Caco-2 (cell line): ENCODE measurements around the gene CDADC1. TPM values are rescaled to one million over a fixed set of nuclear protein-coding genes. Genes with fewer than 3 reads are reported as not detected.

Experiments
- BruUV-seq: library from RNA; stranded (reverse); fragments of 400-500 nt; replicated peaks from 2 replicates; lab custom pipeline; 2021; lab: Mats Ljungman, UMichigan
- CTCF ChIA-PET: fragments of 300-600 bp; sonication (Branson Sonifier 250); formaldehyde crosslinking; loops from one replicate; lab custom pipeline; 2022; ENCODE audit warnings: antibody characterized with exemption; lab: Charles Lee
- POLR2A ChIA-PET: fragments of 300-600 bp; sonication (Branson Sonifier 250); formaldehyde crosslinking; loops from one replicate; lab custom pipeline; 2022; ENCODE audit warnings: antibody characterized with exemption; lab: Charles Lee
- DNase-seq, 2 experiments: peaks; one replicate each; pipeline versions ENCODE4 v3.0.0 to v3.0.0-alpha.2; 2020 to 2022
- H3K27me3 ChIP-seq: replicated peaks from 2 replicates; pipeline ENCODE4 v1.6.0; 2011; ENCODE audit warnings: low read length; ENCODE audit not compliant: control insufficient read depth, insufficient read depth
- H3K36me3 ChIP-seq: 2 replicates; pipeline ENCODE4 v1.5.1; 2011; ENCODE audit warnings: low read length; ENCODE audit not compliant: control insufficient read depth, insufficient read depth
- H3K4me1 ChIP-seq: fragments of 250-450 bp; sonication (Bioruptor Pico); 2 replicates; pipeline ENCODE4 v1.5.1; 2020; ENCODE audit warnings: mild to moderate bottlenecking
- H3K4me3 ChIP-seq: 2 replicates; pipeline ENCODE4 v1.5.1; 2011; ENCODE audit warnings: low read depth, mild to moderate bottlenecking, control low read depth, low read length
- H3K9me3 ChIP-seq: fragments of 250-450 bp; sonication (Bioruptor Pico); 2 replicates; pipeline ENCODE4 v1.5.1; 2020; ENCODE audit warnings: mild to moderate bottlenecking, moderate library complexity
- H3K27ac Mint-ChIP-seq: one replicate; pipeline ENCODE4 v1.8.0; 2022; ENCODE audit warnings: mixed read lengths; ENCODE audit not compliant: unreplicated experiment
- H3K27me3 Mint-ChIP-seq: one replicate; pipeline ENCODE4 v1.8.0; 2022; ENCODE audit warnings: mixed read lengths; ENCODE audit not compliant: insufficient read depth, unreplicated experiment
- H3K36me3 Mint-ChIP-seq: one replicate; pipeline ENCODE4 v1.8.0; 2022; ENCODE audit warnings: mild to moderate bottlenecking, mixed read lengths; ENCODE audit not compliant: insufficient read depth, unreplicated experiment
- H3K4me1 Mint-ChIP-seq: one replicate; pipeline ENCODE4 v1.8.0; 2022; ENCODE audit warnings: low read depth, mixed read lengths; ENCODE audit not compliant: unreplicated experiment
- H3K4me3 Mint-ChIP-seq: one replicate; pipeline ENCODE4 v1.8.0; 2022; ENCODE audit warnings: mild to moderate bottlenecking, moderate library complexity, mixed read lengths; ENCODE audit not compliant: unreplicated experiment
- H3K9me3 Mint-ChIP-seq: one replicate; pipeline ENCODE4 v1.8.0; 2022; ENCODE audit warnings: mixed read lengths; ENCODE audit not compliant: unreplicated experiment
- CTCF ChIP-seq, 2 experiments: fragments of 200-600 bp in 1 of 2; IDR thresholded peaks; 1 replicate in 1 of 2; 2 replicates in 1 of 2; pipeline versions ENCODE4 v1.5.1 to v1.8.0; 2011 to 2022; ENCODE audit warnings: antibody characterized with exemption in 1 of 2, control low read depth in 1 of 2, inconsistent platforms in 1 of 2, low read depth in 1 of 2, low read length in 1 of 2, mild to moderate bottlenecking in 1 of 2, moderate library complexity in 1 of 2; ENCODE audit not compliant: insufficient read depth in 1 of 2, severe bottlenecking in 1 of 2, unreplicated experiment in 1 of 2
- intact Hi-C: fragments of 100-400 bp; cut with micrococcal nuclease; formaldehyde crosslinking; loops from one replicate; pipeline ENCODE4 v1.10.0; 2022; ENCODE audit not compliant: unreplicated experiment
- total RNA-seq: library from RNA; stranded (reverse); gene quantifications from 2 replicates; pipeline ENCODE4 v1.2.3, GENCODE V29; 2022

CDADC1 gene
- total RNA-seq, 1 experiment from 2014 or later: 14.4 TPM

- peaks cover 16% of the 10 kb centered on the region for H3K4me1 ChIP-seq
- H3K9me3 ChIP-seq: no peaks in the 10 kb centered on the region
- ChIA-PET POLR2A (no interaction called here), CTCF (no interaction called here)
- TF ChIP-seq CTCF (IDR thresholded peaks at IDR 0.05; ENCODE audit: insufficient read depth in 1 of 2, low read depth in 1 of 2, low read length in 1 of 2, severe bottlenecking in 1 of 2, unreplicated experiment in 1 of 2): no peak
- Mint-ChIP-seq H3K9me3 (no peaks in the 10 kb centered on the region), H3K27ac (peak overlapping the region; percentile 77), H3K27me3 (no peaks in the 10 kb centered on the region), H3K4me3 (no peak overlapping the region), H3K4me1 (peaks cover 16% of the 10 kb centered on the region), H3K36me3 (peaks cover 46% of the 10 kb centered on the region)
- DNase-seq: peak in 1 of 2 experiments; percentile 36
- H3K36me3 ChIP-seq: peaks cover 3% of the 10 kb centered on the region
- H3K4me3 ChIP-seq: no peak overlapping the region
- no peaks in the 10 kb centered on the region for H3K27me3 ChIP-seq
- BruUV-seq: no TSS peak
- intact Hi-C loops: loop anchor here (10.0 kb wide), 1 partner anchor 537 kb away; no protein-coding TSS in a partner anchor
Measured at GRCh38 chr13:49308097-49308875, 60.6 kb downstream of the CDADC1 start.

GRCh38 chr13:49308921-49309408 is 61.2 kb downstream of the CDADC1 start:
- TF ChIP-seq CTCF (IDR thresholded peaks at IDR 0.05; ENCODE audit: insufficient read depth in 1 of 2, low read depth in 1 of 2, low read length in 1 of 2, severe bottlenecking in 1 of 2, unreplicated experiment in 1 of 2): no peak
- Mint-ChIP-seq H3K4me1 (peaks cover 19% of the 10 kb centered on the region), H3K27ac (peak overlapping the region; percentile 77), H3K27me3 (no peaks in the 10 kb centered on the region), H3K4me3 (no peak overlapping the region), H3K9me3 (no peaks in the 10 kb centered on the region), H3K36me3 (peaks cover 48% of the 10 kb centered on the region)
- no peak for DNase-seq
- H3K4me1 ChIP-seq: peaks cover 21% of the 10 kb centered on the region
- ChIA-PET CTCF (no interaction called here), POLR2A (no interaction called here)
- H3K4me3 ChIP-seq: no peak overlapping the region
- peaks cover 3% of the 10 kb centered on the region for H3K36me3 ChIP-seq
- no peaks in the 10 kb centered on the region for H3K9me3 ChIP-seq
- H3K27me3 ChIP-seq: no peaks in the 10 kb centered on the region
- intact Hi-C loops: loop anchor here (10.0 kb wide), 1 partner anchor 536 kb away; no protein-coding TSS in a partner anchor
- no TSS peak for BruUV-seq

GRCh38 chr13:49310251-49310650 is 62.5 kb downstream of the CDADC1 start:
- Histone ChIP-seq H3K9me3 (no peaks in the 10 kb centered on the region), H3K36me3 (peaks cover 3% of the 10 kb centered on the region), H3K4me1 (peaks cover 33% of the 10 kb centered on the region), H3K27me3 (no peaks in the 10 kb centered on the region), H3K4me3 (no peak overlapping the region)
- no peaks in the 10 kb centered on the region for H3K9me3 Mint-ChIP-seq
- H3K4me3 Mint-ChIP-seq: no peak overlapping the region
- intact Hi-C loops: no loop called here
- DNase-seq: no peak
- BruUV-seq: no TSS peak
- POLR2A ChIA-PET: no interaction called here
- no peak for TF ChIP-seq CTCF (IDR thresholded peaks at IDR 0.05; ENCODE audit: insufficient read depth in 1 of 2, low read depth in 1 of 2, low read length in 1 of 2, severe bottlenecking in 1 of 2, unreplicated experiment in 1 of 2)
- H3K4me1 Mint-ChIP-seq: peaks cover 27% of the 10 kb centered on the region
- H3K27ac Mint-ChIP-seq: no peak overlapping the region
- H3K36me3 Mint-ChIP-seq: peaks cover 55% of the 10 kb centered on the region
- CTCF ChIA-PET: no interaction called here
- no peaks in the 10 kb centered on the region for H3K27me3 Mint-ChIP-seq
